Liver (tissue), 9 donors: ENCODE results near the gene ENTPD3. TPM values are rescaled to one million over a fixed set of nuclear protein-coding genes. Genes with fewer than 3 reads are reported as not detected.

Experiments
- DNase-seq: peaks from one replicate; pipeline ENCODE4 v3.0.0-alpha.2; 2017; ENCODE audit warnings: low spot score
- H3K27ac ChIP-seq, 2 donors: one replicate each; pipeline ENCODE4 v1.7.0; 2013; ENCODE audit warnings: inconsistent platforms in 2 of 2, low read length in 2 of 2, control low read depth in 1 of 2, low read depth in 1 of 2, mild to moderate bottlenecking in 1 of 2
- H3K27me3 ChIP-seq, 4 donors: one replicate each; pipeline versions ENCODE4 v1.6.1 to v1.7.0; 2013; ENCODE audit warnings: low read length in 3 of 4, inconsistent platforms in 1 of 4, mild to moderate bottlenecking in 1 of 4, moderate library complexity in 1 of 4; ENCODE audit not compliant: control insufficient read depth in 4 of 4, insufficient read depth in 4 of 4
- H3K36me3 ChIP-seq, 4 donors: one replicate each; pipeline versions ENCODE4 v1.6.1 to v1.7.0; 2013; ENCODE audit warnings: low read length in 3 of 4, mild to moderate bottlenecking in 3 of 4, low read depth in 1 of 4, moderate library complexity in 1 of 4; ENCODE audit not compliant: control insufficient read depth in 4 of 4, insufficient read depth in 3 of 4
- H3K4me1 ChIP-seq, 4 donors: one replicate each; pipeline versions ENCODE4 v1.6.1 to v1.7.0; 2013; ENCODE audit warnings: low read length in 3 of 4, mild to moderate bottlenecking in 3 of 4, moderate library complexity in 1 of 4; ENCODE audit not compliant: control insufficient read depth in 4 of 4, insufficient read depth in 4 of 4
- H3K4me3 ChIP-seq, 3 donors: one replicate each; pipeline versions ENCODE4 v1.6.1 to v1.7.0; 2013; ENCODE audit warnings: low read length in 3 of 3, control low read depth in 1 of 3, low read depth in 1 of 3, mild to moderate bottlenecking in 1 of 3
- H3K9ac ChIP-seq, 2 donors: one replicate each; pipeline ENCODE4 v1.7.0; 2013; ENCODE audit warnings: low read length in 2 of 2, mild to moderate bottlenecking in 2 of 2, moderate library complexity in 2 of 2, control low read depth in 1 of 2, low read depth in 1 of 2
- H3K9me3 ChIP-seq, 4 donors: one replicate each; pipeline versions ENCODE4 v1.6.1 to v1.7.0; 2013; ENCODE audit warnings: low read length in 3 of 4; ENCODE audit not compliant: control insufficient read depth in 4 of 4
- ATF3 ChIP-seq: IDR thresholded peaks from 2 replicates; pipeline ENCODE4 v1.6.1; 2016; ENCODE audit warnings: antibody characterized with exemption
- CTCF ChIP-seq: fragments of 150-350 bp; IDR thresholded peaks from 2 replicates; pipeline ENCODE4 v1.5.1; 2017; ENCODE audit warnings: improper control_type of control experiment, low read depth, low read length; ENCODE audit not compliant: missing input control
- EGR1 ChIP-seq, 2 donors: IDR thresholded peaks; 2 replicates each; pipeline ENCODE4 v1.6.1; 2016 to 2018; ENCODE audit warnings: antibody characterized with exemption in 2 of 2, low read depth in 2 of 2
- FOXA1 ChIP-seq: IDR thresholded peaks from 2 replicates; pipeline ENCODE4 v1.6.1; 2016; ENCODE audit warnings: antibody characterized with exemption
- FOXA2 ChIP-seq: IDR thresholded peaks from 2 replicates; pipeline ENCODE4 v1.6.1; 2016; ENCODE audit warnings: antibody characterized with exemption
- GABPA ChIP-seq, 2 donors: IDR thresholded peaks in 1 of 2; conservative IDR thresholded peaks in 1 of 2; 2 replicates each; pipeline ENCODE4 v1.6.1; 2016; ENCODE audit warnings: antibody characterized with exemption in 2 of 2, mild to moderate bottlenecking in 1 of 2, moderate library complexity in 1 of 2
- HNF4A ChIP-seq, 2 donors: conservative IDR thresholded peaks; 2 replicates each; pipeline ENCODE4 v1.6.1; 2016; ENCODE audit warnings: antibody characterized with exemption in 2 of 2, mild to moderate bottlenecking in 2 of 2
- HNF4G ChIP-seq: IDR thresholded peaks from 2 replicates; pipeline ENCODE4 v1.6.1; 2016; ENCODE audit warnings: antibody characterized with exemption
- JUND ChIP-seq, 2 donors: IDR thresholded peaks; 2 replicates each; pipeline ENCODE4 v1.6.1; 2016; ENCODE audit warnings: antibody characterized with exemption in 2 of 2
- MAX ChIP-seq: IDR thresholded peaks from 2 replicates; pipeline ENCODE4 v1.6.1; 2016; ENCODE audit warnings: antibody characterized with exemption
- NR2F2 ChIP-seq: IDR thresholded peaks from 2 replicates; pipeline ENCODE4 v1.6.1; 2016; ENCODE audit warnings: antibody characterized with exemption
- RAD21 ChIP-seq, 2 donors: IDR thresholded peaks; 2 replicates each; pipeline ENCODE4 v1.6.1; 2016; ENCODE audit warnings: antibody characterized with exemption in 2 of 2, mild to moderate bottlenecking in 2 of 2
- REST ChIP-seq: IDR thresholded peaks from 2 replicates; pipeline ENCODE4 v1.6.1; 2016; ENCODE audit warnings: antibody characterized with exemption, mild to moderate bottlenecking
- RXRA ChIP-seq, 2 donors: IDR thresholded peaks; 2 replicates each; pipeline ENCODE4 v1.6.1; 2017 to 2018; ENCODE audit warnings: antibody characterized with exemption in 2 of 2, mild to moderate bottlenecking in 1 of 2
- SP1 ChIP-seq: IDR thresholded peaks from 2 replicates; pipeline ENCODE4 v1.6.1; 2018; ENCODE audit warnings: antibody characterized with exemption, mild to moderate bottlenecking
- TAF1 ChIP-seq: conservative IDR thresholded peaks from 2 replicates; pipeline ENCODE4 v1.6.1; 2016; ENCODE audit warnings: antibody characterized with exemption, mild to moderate bottlenecking
- YY1 ChIP-seq: IDR thresholded peaks from 2 replicates; pipeline ENCODE4 v1.6.1; 2016; ENCODE audit warnings: antibody characterized with exemption, mild to moderate bottlenecking
- ZBTB33 ChIP-seq: IDR thresholded peaks from 2 replicates; pipeline ENCODE4 v1.6.1; 2016; ENCODE audit warnings: antibody characterized with exemption
- WGBS: extraction: QIAGEN DNeasy Blood & Tissue Kit; methylation state at CpG from one replicate; pipeline ENCODE4 v1.1.7; 2013; 5-methylcytosine and 5-hydroxymethylcytosine counted together
- polyA plus RNA-seq, 2 donors: library from polyadenylated mRNA; stranded (reverse) in 1 of 2; unstranded in 1 of 2; fragments of 200-250 nt in 1 of 2; fragments of >200 nt in 1 of 2; fragmentation: Nextera tagmentation in 1 of 2; extraction: Ambion mirVana in 1 of 2; gene quantifications; one replicate each; pipeline versions ENCODE4 v1.2.1 to v1.2.3, GENCODE V29; 2013 to 2015
- total RNA-seq, 2 donors: library from RNA; depleted of rRNA; stranded (reverse); fragments of >200 nt; gene quantifications; one replicate each; pipeline ENCODE4 v1.2.3, GENCODE V29; 2014
- donor health status: healthy.
- donor health status: healthy.
- donor health status: healthy.
- donor health status: healthy.
- donor health status: healthy.

The ENTPD3 gene
- total and polyA plus RNA-seq, 4 donors = 0.08 TPM; not detected in 3

GRCh38 chr3:40432793-40433192 lies 45.8 kb downstream of the ENTPD3 start:
- no peak overlapping the region for H3K9ac ChIP-seq
- H3K9me3 ChIP-seq = no peaks in the 10 kb centered on the region
- no peak for DNase-seq
- H3K27ac ChIP-seq = no peak overlapping the region
- no peaks in the 10 kb centered on the region for H3K27me3 ChIP-seq
- WGBS = 96% methylated on average over 2 of the region's 2 CpGs
- TF ChIP-seq REST (no peak), JUND (IDR thresholded peaks at IDR 0.05) (no peak), SP1 (no peak), RXRA (IDR thresholded peaks at IDR 0.05) (no peak), HNF4G (no peak), HNF4A (conservative IDR thresholded peaks at IDR 0.05) (no peak), ATF3 (no peak), TAF1 (no peak), MAX (no peak), ZBTB33 (no peak), YY1 (no peak), FOXA1 (no peak)
- H3K4me1 ChIP-seq = no peaks in the 10 kb centered on the region
- no peak overlapping the region for H3K4me3 ChIP-seq
- H3K36me3 ChIP-seq = no peaks in the 10 kb centered on the region

- Histone ChIP-seq H3K4me3 (no peak overlapping the region), H3K9me3 (no peaks in the 10 kb centered on the region), H3K4me1 (no peaks in the 10 kb centered on the region), H3K9ac (no peak overlapping the region), H3K36me3 (no peaks in the 10 kb centered on the region), H3K27me3 (no peaks in the 10 kb centered on the region), H3K27ac (no peak overlapping the region)
- WGBS = 82% methylated on average over 5 of the region's 5 CpGs
- DNase-seq = no peak
- TF ChIP-seq SP1 (no peak), ZBTB33 (no peak), YY1 (no peak), HNF4G (no peak), NR2F2 (no peak), CTCF (no peak), FOXA1 (no peak), JUND (IDR thresholded peaks at IDR 0.05) (no peak), EGR1 (IDR thresholded peaks at IDR 0.05; ENCODE audit: low read depth in 2 of 2) (no peak), FOXA2 (no peak), RAD21 (IDR thresholded peaks at IDR 0.05) (no peak), GABPA (IDR thresholded peaks at IDR 0.05 in 1 of 2, conservative IDR thresholded peaks at IDR 0.05 in 1 of 2) (no peak), TAF1 (no peak), RXRA (IDR thresholded peaks at IDR 0.05) (no peak), ATF3 (no peak), REST (no peak), HNF4A (conservative IDR thresholded peaks at IDR 0.05) (no peak)
Observed at GRCh38 chr3:40437889-40438288, 50.9 kb downstream of the ENTPD3 start.
